HEK293 (cell line): Measurements from ENCODE around the gene PGBD5.

ENCODE experiments used
- SETDB1 ChIP-seq: IDR thresholded peaks from one replicate; pipeline ENCODE4 v1.6.1; 2017; ENCODE audit warnings: mild to moderate bottlenecking, low read length, moderate library complexity, mixed read lengths; ENCODE audit not compliant: insufficient read length
- SP2 ChIP-seq: fragments of 450-650 bp; formaldehyde crosslinking; IDR thresholded peaks from 2 replicates; pipeline ENCODE4 v1.5.1; 2016; ENCODE audit warnings: missing biosample characterization, missing genetic modification characterization
- ZFP3 ChIP-seq: fragments of 450-650 bp; formaldehyde crosslinking; IDR thresholded peaks from 2 replicates; pipeline ENCODE4 v1.5.1; 2016; ENCODE audit warnings: low read depth, missing biosample characterization, missing genetic modification characterization
- ZFP37 ChIP-seq: fragments of 450-650 bp; formaldehyde crosslinking; IDR thresholded peaks from 2 replicates; pipeline ENCODE4 v1.5.1; 2016; ENCODE audit warnings: missing biosample characterization, missing genetic modification characterization
- ZNF211 ChIP-seq: fragments of 450-650 bp; formaldehyde crosslinking; IDR thresholded peaks from 2 replicates; pipeline ENCODE4 v1.5.1; 2016; ENCODE audit warnings: low read depth, missing biosample characterization, missing genetic modification characterization
- ZNF274 ChIP-seq, 2 experiments: fragments of 200-500 bp in 1 of 2; fragments of 450-650 bp in 1 of 2; sonication (Bioruptor generic) in 1 of 2; formaldehyde crosslinking in 1 of 2; IDR thresholded peaks; 2 replicates each; pipeline versions ENCODE4 v1.5.1 to v1.6.1; 2014 to 2016; ENCODE audit warnings: borderline replicate concordance in 1 of 2, inconsistent platforms in 1 of 2, low read length in 1 of 2, missing biosample characterization in 1 of 2, missing genetic modification characterization in 1 of 2
- ZNF37A ChIP-seq: fragments of 450-650 bp; IDR thresholded peaks from 2 replicates; pipeline ENCODE4 v1.5.1; 2018; ENCODE audit warnings: missing biosample characterization, missing genetic modification characterization
- ZNF530 ChIP-seq: fragments of 450-650 bp; formaldehyde crosslinking; IDR thresholded peaks from 2 replicates; pipeline ENCODE4 v1.5.1; 2016; ENCODE audit warnings: low read depth, missing biosample characterization, missing genetic modification characterization
- ZNF623 ChIP-seq: fragments of 450-650 bp; formaldehyde crosslinking; IDR thresholded peaks from 2 replicates; pipeline ENCODE4 v1.5.1; 2016; ENCODE audit warnings: missing biosample characterization, missing genetic modification characterization
- ZNF701 ChIP-seq: fragments of 450-650 bp; formaldehyde crosslinking; IDR thresholded peaks from 2 replicates; pipeline ENCODE4 v1.5.1; 2016; ENCODE audit warnings: missing biosample characterization, missing genetic modification characterization
- TF ChIP-seq, protein P1 (sequence below): sonication (generic); formaldehyde crosslinking; IDR thresholded peaks from 2 replicates; pipeline ENCODE4 v1.8.1; 2022; ENCODE audit warnings: mild to moderate bottlenecking, moderate library complexity, missing genetic modification reagents
- TF ChIP-seq, protein P2 (sequence below): fragments of 450-650 bp; formaldehyde crosslinking; IDR thresholded peaks from 2 replicates; pipeline ENCODE4 v1.5.1; 2016; ENCODE audit warnings: missing biosample characterization, missing genetic modification characterization
- TF ChIP-seq, protein P3 (sequence below): fragments of 450-650 bp; formaldehyde crosslinking; optimal IDR thresholded peaks from 2 replicates; pipeline ENCODE3; 2016; ENCODE audit warnings: missing biosample characterization, mild to moderate bottlenecking, missing genetic modification characterization
- TF ChIP-seq, protein P4 (sequence below): fragments of 450-650 bp; formaldehyde crosslinking; IDR thresholded peaks from 2 replicates; pipeline ENCODE4 v1.5.1; 2016; ENCODE audit warnings: missing biosample characterization, missing genetic modification characterization

DNA sequence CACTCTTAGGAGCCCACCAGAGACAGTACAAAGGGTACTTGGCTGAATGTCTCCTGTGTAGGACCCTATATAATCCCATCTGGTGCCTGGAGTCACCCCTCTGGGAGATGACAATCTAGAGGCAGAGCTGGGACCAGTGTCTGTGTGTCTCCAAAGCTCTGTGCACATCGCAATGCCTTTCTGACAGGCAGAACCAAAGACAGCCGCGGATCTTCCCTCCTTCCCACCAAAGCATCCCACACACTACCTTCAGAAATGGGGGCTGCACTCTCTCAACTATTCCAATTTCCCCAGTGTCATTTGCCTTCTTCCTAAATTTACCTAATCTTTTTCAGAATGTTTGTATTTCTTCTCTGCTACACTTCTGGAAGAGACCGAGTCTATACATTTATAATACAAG, 12.0 kb downstream of the PGBD5 start:
- TF ChIP-seq ZNF530 (tag by site-specific recombination) (no peak), ZNF211 (tag by site-specific recombination) (no peak), SP2 (tag by site-specific recombination) (no peak), ZFP37 (tag by site-specific recombination) (no peak), ZFP3 (no peak), ZNF274 (IDR thresholded peaks at IDR 0.05; ENCODE audit: low read length) (no peak), ZNF274 (tag by site-specific recombination; IDR thresholded peaks at IDR 0.05; ENCODE audit: borderline replicate concordance) (no peak), ZNF701 (tag by site-specific recombination) (no peak), SETDB1 (no peak), ZNF37A (tag by site-specific recombination) (no peak), ZNF623 (tag by site-specific recombination) (no peak)
- TF ChIP-seq, protein P1, sequence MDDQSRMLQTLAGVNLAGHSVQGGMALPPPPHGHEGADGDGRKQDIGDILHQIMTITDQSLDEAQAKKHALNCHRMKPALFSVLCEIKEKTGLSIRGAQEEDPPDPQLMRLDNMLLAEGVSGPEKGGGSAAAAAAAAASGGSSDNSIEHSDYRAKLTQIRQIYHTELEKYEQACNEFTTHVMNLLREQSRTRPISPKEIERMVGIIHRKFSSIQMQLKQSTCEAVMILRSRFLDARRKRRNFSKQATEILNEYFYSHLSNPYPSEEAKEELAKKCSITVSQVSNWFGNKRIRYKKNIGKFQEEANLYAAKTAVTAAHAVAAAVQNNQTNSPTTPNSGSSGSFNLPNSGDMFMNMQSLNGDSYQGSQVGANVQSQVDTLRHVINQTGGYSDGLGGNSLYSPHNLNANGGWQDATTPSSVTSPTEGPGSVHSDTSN (CRISPR knock-in tag), result no peak
- TF ChIP-seq, protein P2, sequence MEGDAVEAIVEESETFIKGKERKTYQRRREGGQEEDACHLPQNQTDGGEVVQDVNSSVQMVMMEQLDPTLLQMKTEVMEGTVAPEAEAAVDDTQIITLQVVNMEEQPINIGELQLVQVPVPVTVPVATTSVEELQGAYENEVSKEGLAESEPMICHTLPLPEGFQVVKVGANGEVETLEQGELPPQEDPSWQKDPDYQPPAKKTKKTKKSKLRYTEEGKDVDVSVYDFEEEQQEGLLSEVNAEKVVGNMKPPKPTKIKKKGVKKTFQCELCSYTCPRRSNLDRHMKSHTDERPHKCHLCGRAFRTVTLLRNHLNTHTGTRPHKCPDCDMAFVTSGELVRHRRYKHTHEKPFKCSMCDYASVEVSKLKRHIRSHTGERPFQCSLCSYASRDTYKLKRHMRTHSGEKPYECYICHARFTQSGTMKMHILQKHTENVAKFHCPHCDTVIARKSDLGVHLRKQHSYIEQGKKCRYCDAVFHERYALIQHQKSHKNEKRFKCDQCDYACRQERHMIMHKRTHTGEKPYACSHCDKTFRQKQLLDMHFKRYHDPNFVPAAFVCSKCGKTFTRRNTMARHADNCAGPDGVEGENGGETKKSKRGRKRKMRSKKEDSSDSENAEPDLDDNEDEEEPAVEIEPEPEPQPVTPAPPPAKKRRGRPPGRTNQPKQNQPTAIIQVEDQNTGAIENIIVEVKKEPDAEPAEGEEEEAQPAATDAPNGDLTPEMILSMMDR (tag by site-specific recombination), result no peak
- TF ChIP-seq, protein P3, sequence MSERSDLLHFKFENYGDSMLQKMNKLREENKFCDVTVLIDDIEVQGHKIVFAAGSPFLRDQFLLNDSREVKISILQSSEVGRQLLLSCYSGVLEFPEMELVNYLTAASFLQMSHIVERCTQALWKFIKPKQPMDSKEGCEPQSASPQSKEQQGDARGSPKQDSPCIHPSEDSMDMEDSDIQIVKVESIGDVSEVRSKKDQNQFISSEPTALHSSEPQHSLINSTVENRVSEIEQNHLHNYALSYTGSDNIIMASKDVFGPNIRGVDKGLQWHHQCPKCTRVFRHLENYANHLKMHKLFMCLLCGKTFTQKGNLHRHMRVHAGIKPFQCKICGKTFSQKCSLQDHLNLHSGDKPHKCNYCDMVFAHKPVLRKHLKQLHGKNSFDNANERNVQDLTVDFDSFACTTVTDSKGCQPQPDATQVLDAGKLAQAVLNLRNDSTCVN (tag by site-specific recombination), result no peak
- TF ChIP-seq, protein P4, sequence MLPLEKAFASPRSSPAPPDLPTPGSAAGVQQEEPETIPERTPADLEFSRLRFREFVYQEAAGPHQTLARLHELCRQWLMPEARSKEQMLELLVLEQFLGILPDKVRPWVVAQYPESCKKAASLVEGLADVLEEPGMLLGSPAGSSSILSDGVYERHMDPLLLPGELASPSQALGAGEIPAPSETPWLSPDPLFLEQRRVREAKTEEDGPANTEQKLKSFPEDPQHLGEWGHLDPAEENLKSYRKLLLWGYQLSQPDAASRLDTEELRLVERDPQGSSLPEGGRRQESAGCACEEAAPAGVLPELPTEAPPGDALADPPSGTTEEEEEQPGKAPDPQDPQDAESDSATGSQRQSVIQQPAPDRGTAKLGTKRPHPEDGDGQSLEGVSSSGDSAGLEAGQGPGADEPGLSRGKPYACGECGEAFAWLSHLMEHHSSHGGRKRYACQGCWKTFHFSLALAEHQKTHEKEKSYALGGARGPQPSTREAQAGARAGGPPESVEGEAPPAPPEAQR (tag by site-specific recombination), result no peak
